WTC11 (cell line): Measurements from ENCODE around the gene FTCD. TPM values are rescaled to one million over a fixed set of nuclear protein-coding genes. Genes with fewer than 3 reads are reported as not detected.

Source experiments
- ATAC-seq: fragments of 200-7000 bp; cut with Tn5 transposase; 2 replicates; pipeline ENCODE4 v1.10.0; 2021; ENCODE audit warnings: mild to moderate bottlenecking, moderate library complexity
- CTCF ChIA-PET: fragments of 300-600 bp; sonication (Branson Sonifier 250); formaldehyde crosslinking; loops from one replicate; lab custom pipeline; 2021; ENCODE audit warnings: antibody characterized with exemption; lab: Charles Lee
- POLR2A ChIA-PET: fragments of 350-600 bp; sonication (Branson Sonifier 250); formaldehyde crosslinking; loops from one replicate; lab custom pipeline; 2021; ENCODE audit warnings: antibody characterized with exemption; lab: Charles Lee
- DNase-seq: peaks from one replicate; pipeline ENCODE4 v3.0.0; 2021; ENCODE audit warnings: low spot score
- H3K27ac Mint-ChIP-seq: 2 replicates; pipeline ENCODE4 v1.8.0; 2021; ENCODE audit warnings: mixed read lengths
- H3K27me3 Mint-ChIP-seq: 2 replicates; pipeline ENCODE4 v1.8.0; 2021; ENCODE audit warnings: low read depth, mild to moderate bottlenecking, moderate library complexity, mixed read lengths
- H3K36me3 Mint-ChIP-seq: 2 replicates; pipeline ENCODE4 v1.8.0; 2021; ENCODE audit warnings: mixed read lengths
- H3K4me1 Mint-ChIP-seq: 2 replicates; pipeline ENCODE4 v1.8.0; 2022; ENCODE audit warnings: mixed read lengths
- H3K4me3 Mint-ChIP-seq: 2 replicates; pipeline ENCODE4 v1.8.0; 2021; ENCODE audit warnings: mild to moderate bottlenecking, moderate library complexity, mixed read lengths
- H3K9me3 Mint-ChIP-seq: 2 replicates; pipeline ENCODE4 v1.8.0; 2021; ENCODE audit warnings: mixed read lengths
- ATF3 ChIP-seq: sonication (generic); formaldehyde crosslinking; conservative IDR thresholded peaks from 2 replicates; pipeline ENCODE4 v1.8.1; 2022; ENCODE audit warnings: mild to moderate bottlenecking, missing genetic modification reagents
- CBFB ChIP-seq: sonication (generic); formaldehyde crosslinking; IDR thresholded peaks from 2 replicates; pipeline ENCODE4 v1.8.1; 2022; ENCODE audit warnings: mild to moderate bottlenecking, low read depth, missing genetic modification reagents
- E2F4 ChIP-seq: sonication (generic); formaldehyde crosslinking; IDR thresholded peaks from 2 replicates; pipeline ENCODE4 v1.8.1; 2022; ENCODE audit warnings: low read depth, mild to moderate bottlenecking, moderate library complexity, missing genetic modification reagents, borderline replicate concordance
- E2F5 ChIP-seq: sonication (generic); formaldehyde crosslinking; IDR thresholded peaks from 2 replicates; pipeline ENCODE4 v1.8.1; 2022; ENCODE audit warnings: mild to moderate bottlenecking, moderate library complexity, missing genetic modification reagents
- ELF4 ChIP-seq: sonication (generic); formaldehyde crosslinking; IDR thresholded peaks from 2 replicates; pipeline ENCODE4 v1.8.1; 2022; ENCODE audit warnings: low read depth, mild to moderate bottlenecking, moderate library complexity, missing genetic modification reagents
- FOXJ3 ChIP-seq: sonication (generic); formaldehyde crosslinking; IDR thresholded peaks from 2 replicates; pipeline ENCODE4 v1.9.0; 2021; ENCODE audit warnings: missing genetic modification reagents, mild to moderate bottlenecking, borderline replicate concordance
- FOXP1 ChIP-seq: sonication (generic); formaldehyde crosslinking; IDR thresholded peaks from 2 replicates; pipeline ENCODE4 v1.8.0; 2022; ENCODE audit warnings: missing genetic modification reagents, mild to moderate bottlenecking, moderate library complexity, borderline replicate concordance
- GABPB1 ChIP-seq: sonication (generic); formaldehyde crosslinking; IDR thresholded peaks from 2 replicates; pipeline ENCODE4 v1.8.1; 2023; ENCODE audit warnings: mild to moderate bottlenecking, missing genetic modification reagents
- HMGA2 ChIP-seq: fragments of 250-450 bp; sonication (Bioruptor Pico); IDR thresholded peaks from 2 replicates; pipeline ENCODE4 v1.4.0; 2021; ENCODE audit warnings: mild to moderate bottlenecking, moderate library complexity
- HMGXB4 ChIP-seq: sonication (generic); formaldehyde crosslinking; IDR thresholded peaks from 2 replicates; pipeline ENCODE4 v1.8.1; 2023; ENCODE audit warnings: mild to moderate bottlenecking, moderate library complexity, missing genetic modification reagents
- KAT7 ChIP-seq: sonication (generic); formaldehyde crosslinking; IDR thresholded peaks from 2 replicates; pipeline ENCODE4 v1.8.1; 2023; ENCODE audit warnings: missing genetic modification reagents, mild to moderate bottlenecking, borderline replicate concordance
- MXD4 ChIP-seq: fragments of 250-450 bp; sonication (Bioruptor Pico); IDR thresholded peaks from 2 replicates; pipeline ENCODE4 v1.8.0; 2021; ENCODE audit warnings: mild to moderate bottlenecking, moderate library complexity, borderline replicate concordance
- MYBL2 ChIP-seq: sonication (generic); formaldehyde crosslinking; IDR thresholded peaks from 2 replicates; pipeline ENCODE4 v1.8.1; 2023; ENCODE audit warnings: mild to moderate bottlenecking, moderate library complexity, missing genetic modification reagents
- NFE2L1 ChIP-seq: sonication (generic); formaldehyde crosslinking; IDR thresholded peaks from 2 replicates; pipeline ENCODE4 v1.8.1; 2023; ENCODE audit warnings: missing genetic modification reagents
- NFYB ChIP-seq: sonication (generic); formaldehyde crosslinking; conservative IDR thresholded peaks from 2 replicates; pipeline ENCODE4 v1.8.0; 2022; ENCODE audit warnings: low read depth, missing genetic modification reagents
- PREB ChIP-seq: sonication (generic); formaldehyde crosslinking; IDR thresholded peaks from 2 replicates; pipeline ENCODE4 v1.8.1; 2022; ENCODE audit warnings: mild to moderate bottlenecking, missing genetic modification reagents, moderate library complexity, borderline replicate concordance
- RELA ChIP-seq: sonication (generic); formaldehyde crosslinking; IDR thresholded peaks from 2 replicates; pipeline ENCODE4 v1.8.1; 2022; ENCODE audit warnings: missing genetic modification reagents, mild to moderate bottlenecking, borderline replicate concordance
- TEAD4 ChIP-seq: sonication (generic); formaldehyde crosslinking; IDR thresholded peaks from 2 replicates; pipeline ENCODE4 v1.8.0; 2022; ENCODE audit warnings: mild to moderate bottlenecking, missing genetic modification reagents
- ZBTB21 ChIP-seq: sonication (generic); formaldehyde crosslinking; IDR thresholded peaks from 2 replicates; pipeline ENCODE4 v1.8.1; 2023; ENCODE audit warnings: mild to moderate bottlenecking, missing genetic modification reagents, borderline replicate concordance
- ZNF138 ChIP-seq: sonication (generic); formaldehyde crosslinking; conservative IDR thresholded peaks from 2 replicates; pipeline ENCODE4 v1.8.1; 2022; ENCODE audit warnings: mild to moderate bottlenecking, moderate library complexity, missing genetic modification reagents
- ZNF396 ChIP-seq: fragments of 250-450 bp; sonication (Bioruptor Pico); IDR thresholded peaks from 2 replicates; pipeline ENCODE4 v1.8.0; 2021; ENCODE audit warnings: mild to moderate bottlenecking, moderate library complexity, borderline replicate concordance
- ZNF425 ChIP-seq: fragments of 250-450 bp; sonication (Bioruptor Pico); conservative IDR thresholded peaks from 2 replicates; pipeline ENCODE4 v1.9.0; 2021; ENCODE audit warnings: mild to moderate bottlenecking
- total RNA-seq: library from RNA; stranded (reverse); gene quantifications from 3 replicates; pipeline ENCODE4 v1.2.3, GENCODE V29; 2021
- TF ChIP-seq, protein P1 (sequence below): fragments of 250-450 bp; sonication (Bioruptor Pico); IDR thresholded peaks from 2 replicates; pipeline ENCODE4 v1.9.0; 2021; ENCODE audit warnings: mild to moderate bottlenecking
- TF ChIP-seq, protein P2 (sequence below): sonication (generic); formaldehyde crosslinking; IDR thresholded peaks from 2 replicates; pipeline ENCODE4 v1.8.0; 2022; ENCODE audit warnings: mild to moderate bottlenecking, missing genetic modification reagents

The FTCD gene
- total RNA-seq, 1 experiment from 2014 or later = 6.1 TPM

GRCh38 chr21:46126309-46127238 is 28.8 kb downstream of the FTCD start:
- ChIA-PET CTCF (interaction anchor here (1.0 kb wide), 1 partner anchor 27 kb away, joined by 3 read pairs; no protein-coding TSS in a partner anchor), POLR2A (no interaction called here)
- H3K27ac Mint-ChIP-seq = no peak overlapping the region
- no peaks in the 10 kb centered on the region for H3K9me3 Mint-ChIP-seq
- H3K4me1 Mint-ChIP-seq = no peaks in the 10 kb centered on the region
- TF ChIP-seq NFYB (no peak), HMGXB4 (no peak), E2F4 (CRISPR knock-in tag) (no peak), ATF3 (CRISPR knock-in tag) (no peak), RELA (CRISPR knock-in tag) (no peak), CBFB (no peak), PREB (CRISPR knock-in tag) (no peak), NFE2L1 (CRISPR knock-in tag) (no peak), GABPB1 (no peak)
- H3K4me3 Mint-ChIP-seq = no peak overlapping the region
- H3K27me3 Mint-ChIP-seq = no peaks in the 10 kb centered on the region; the same call in 1 of the 2 replicates
- ATAC-seq (no peak), DNase-seq (peak; percentile 8)
- H3K36me3 Mint-ChIP-seq = peaks cover 13% of the 10 kb centered on the region

- Mint-ChIP-seq H3K27me3 (no peaks in the 10 kb centered on the region; the same call in 1 of the 2 replicates), H3K4me1 (no peaks in the 10 kb centered on the region), H3K9me3 (no peaks in the 10 kb centered on the region), H3K27ac (no peak overlapping the region; the same call in 1 of the 2 replicates), H3K4me3 (no peak overlapping the region)
- no peak for ATAC-seq
- peak; percentile 5 for DNase-seq
- ChIA-PET POLR2A (no interaction called here), CTCF (no interaction called here)
- no peak for TF ChIP-seq FOXP1 (CRISPR knock-in tag)
- no peak for TF ChIP-seq E2F5 (CRISPR knock-in tag)
- no peak for TF ChIP-seq FOXJ3 (CRISPR knock-in tag)
- TF ChIP-seq, protein P1, sequence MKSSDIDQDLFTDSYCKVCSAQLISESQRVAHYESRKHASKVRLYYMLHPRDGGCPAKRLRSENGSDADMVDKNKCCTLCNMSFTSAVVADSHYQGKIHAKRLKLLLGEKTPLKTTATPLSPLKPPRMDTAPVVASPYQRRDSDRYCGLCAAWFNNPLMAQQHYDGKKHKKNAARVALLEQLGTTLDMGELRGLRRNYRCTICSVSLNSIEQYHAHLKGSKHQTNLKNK (CRISPR knock-in tag) = no peak
- no peak for TF ChIP-seq ZBTB21 (CRISPR knock-in tag)
- TF ChIP-seq HMGA2 (CRISPR knock-in tag) = no peak
- no peak for TF ChIP-seq MYBL2
- TF ChIP-seq MXD4 (CRISPR knock-in tag) = no peak
- no peak for TF ChIP-seq RELA (CRISPR knock-in tag)
- TF ChIP-seq TEAD4 = no peak
- no peak for TF ChIP-seq NFE2L1 (CRISPR knock-in tag)
- TF ChIP-seq, protein P2, sequence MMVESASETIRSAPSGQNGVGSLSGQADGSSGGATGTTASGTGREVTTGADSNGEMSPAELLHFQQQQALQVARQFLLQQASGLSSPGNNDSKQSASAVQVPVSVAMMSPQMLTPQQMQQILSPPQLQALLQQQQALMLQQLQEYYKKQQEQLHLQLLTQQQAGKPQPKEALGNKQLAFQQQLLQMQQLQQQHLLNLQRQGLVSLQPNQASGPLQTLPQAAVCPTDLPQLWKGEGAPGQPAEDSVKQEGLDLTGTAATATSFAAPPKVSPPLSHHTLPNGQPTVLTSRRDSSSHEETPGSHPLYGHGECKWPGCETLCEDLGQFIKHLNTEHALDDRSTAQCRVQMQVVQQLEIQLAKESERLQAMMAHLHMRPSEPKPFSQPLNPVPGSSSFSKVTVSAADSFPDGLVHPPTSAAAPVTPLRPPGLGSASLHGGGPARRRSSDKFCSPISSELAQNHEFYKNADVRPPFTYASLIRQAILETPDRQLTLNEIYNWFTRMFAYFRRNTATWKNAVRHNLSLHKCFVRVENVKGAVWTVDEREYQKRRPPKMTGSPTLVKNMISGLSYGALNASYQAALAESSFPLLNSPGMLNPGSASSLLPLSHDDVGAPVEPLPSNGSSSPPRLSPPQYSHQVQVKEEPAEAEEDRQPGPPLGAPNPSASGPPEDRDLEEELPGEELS (CRISPR knock-in tag) = no peak
- TF ChIP-seq ZNF396 (CRISPR knock-in tag) = no peak
- TF ChIP-seq ZNF425 (CRISPR knock-in tag) = no peak
- no peak for TF ChIP-seq KAT7 (CRISPR knock-in tag)
- TF ChIP-seq ZNF138 = no peak
- TF ChIP-seq ELF4 (CRISPR knock-in tag) = no peak
- TF ChIP-seq, all 79 proteins: peak for 0
- H3K36me3 Mint-ChIP-seq = peaks cover 13% of the 10 kb centered on the region
Observed at GRCh38 chr21:46125846-46126301, 29.5 kb downstream of the FTCD start.
